Stimulated activated CD8-positive, alpha-beta memory T cell treated with anti-CD3 and anti-CD28 coated beads, Interleukin-7, amount 100 ng/mL, for 1 hour (primary cell): Measurements from ENCODE around the gene CLIC3.
"Not testable (repeated sequence)": the region's sequence is repeated elsewhere in the genome, so short reads cannot be mapped to it uniquely, and the experiment has no call there.

Source experiments
- DNase-seq, 2 donors: peaks; one replicate each; pipeline ENCODE4 v3.0.0-alpha.2; 2020; ENCODE audit warnings: low read depth in 2 of 2

Gene CLIC3, protein sequence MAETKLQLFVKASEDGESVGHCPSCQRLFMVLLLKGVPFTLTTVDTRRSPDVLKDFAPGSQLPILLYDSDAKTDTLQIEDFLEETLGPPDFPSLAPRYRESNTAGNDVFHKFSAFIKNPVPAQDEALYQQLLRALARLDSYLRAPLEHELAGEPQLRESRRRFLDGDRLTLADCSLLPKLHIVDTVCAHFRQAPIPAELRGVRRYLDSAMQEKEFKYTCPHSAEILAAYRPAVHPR

DNA sequence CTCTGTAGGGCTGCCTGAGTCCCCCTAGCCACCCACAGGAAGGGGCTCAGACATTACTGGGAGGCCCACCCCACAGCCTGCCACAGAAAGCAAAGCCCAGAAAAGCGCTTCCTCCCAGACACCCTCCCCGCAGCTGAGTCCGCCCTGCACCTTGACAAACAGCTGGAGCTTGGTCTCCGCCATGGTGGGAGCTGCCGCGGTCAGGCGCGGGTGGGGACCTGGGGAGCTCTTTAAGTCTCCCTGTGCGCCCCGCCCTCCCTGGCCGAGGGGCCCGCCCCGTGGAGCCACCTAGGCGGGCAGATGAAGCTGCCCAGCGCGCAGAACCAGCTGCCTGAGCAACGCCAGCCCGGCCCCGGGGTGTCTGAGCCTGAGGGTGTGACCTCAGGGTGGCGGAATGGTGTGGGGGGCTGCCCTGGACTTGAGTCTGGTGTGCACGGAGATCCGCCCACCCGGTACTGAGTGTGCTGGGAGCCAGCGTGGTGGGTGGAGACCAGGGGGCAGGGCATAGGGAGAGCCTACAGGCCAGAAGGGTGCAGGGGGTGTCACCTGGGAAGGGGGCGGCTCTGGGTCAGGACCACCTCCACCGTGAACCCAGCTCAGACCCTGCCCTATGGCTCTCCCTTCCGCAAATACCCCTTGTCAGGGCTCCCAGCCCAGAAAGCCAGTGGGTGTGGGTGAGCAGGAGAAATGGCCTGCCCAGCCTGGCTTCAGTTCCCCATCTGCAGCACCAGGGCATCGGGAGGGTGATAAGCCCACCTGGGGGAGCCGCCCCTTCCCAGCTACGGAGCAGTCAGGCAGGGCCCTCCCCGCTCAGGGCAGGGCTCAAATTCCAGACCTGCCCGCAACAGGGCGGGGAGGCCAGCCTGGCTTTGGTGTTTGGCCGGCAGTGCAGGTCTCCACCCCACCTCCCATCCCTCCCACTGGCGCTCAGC, at the start of gene CLIC3:
Gene CLIC3 (minus strand): TSS at position 208 of the 932 bp plus-strand sequence. CDS start 25 bp downstream, at position 183.
- peak; percentile 25 to 37 for DNase-seq

DNA sequence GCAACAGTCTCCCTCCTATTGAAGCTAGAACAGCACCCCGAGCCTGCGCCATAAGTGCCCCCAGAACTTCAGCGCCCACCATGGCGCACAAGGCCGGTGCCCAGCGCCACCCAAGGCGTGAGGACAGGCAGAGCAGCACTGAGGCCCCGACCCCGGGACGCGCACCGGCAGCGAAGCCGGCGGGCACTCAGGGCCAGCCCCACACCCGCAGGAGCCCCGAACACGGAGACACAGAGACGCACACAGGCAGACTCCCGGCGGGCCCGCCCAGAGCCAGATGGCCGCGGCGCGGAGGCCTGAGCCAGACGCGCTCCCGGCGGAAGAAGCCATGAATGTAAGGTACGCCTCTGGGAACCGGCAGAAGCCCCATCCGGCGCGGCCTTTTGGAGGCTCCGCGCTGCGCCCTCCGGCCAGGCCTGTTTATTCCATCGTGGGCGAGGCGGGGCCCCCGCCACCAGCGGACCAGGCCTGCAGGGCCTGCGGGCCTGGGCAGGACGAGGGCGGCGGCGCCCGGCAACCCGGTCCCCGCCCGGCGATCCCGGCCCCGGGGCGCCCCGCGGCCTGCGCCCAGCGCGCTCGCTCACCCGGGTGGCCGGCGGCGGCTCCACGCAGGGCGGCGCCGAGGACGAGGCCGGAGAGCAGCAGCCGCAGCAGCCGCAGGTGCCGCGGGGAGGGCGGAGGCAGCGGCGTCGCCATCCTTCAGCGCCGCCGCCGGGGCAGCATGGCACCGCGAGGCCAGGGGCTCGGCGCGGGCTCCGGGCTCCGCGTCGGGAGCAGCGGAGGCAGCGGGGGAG, 49.1 kb upstream of the CLIC3 start:
- no peak for DNase-seq

DNA sequence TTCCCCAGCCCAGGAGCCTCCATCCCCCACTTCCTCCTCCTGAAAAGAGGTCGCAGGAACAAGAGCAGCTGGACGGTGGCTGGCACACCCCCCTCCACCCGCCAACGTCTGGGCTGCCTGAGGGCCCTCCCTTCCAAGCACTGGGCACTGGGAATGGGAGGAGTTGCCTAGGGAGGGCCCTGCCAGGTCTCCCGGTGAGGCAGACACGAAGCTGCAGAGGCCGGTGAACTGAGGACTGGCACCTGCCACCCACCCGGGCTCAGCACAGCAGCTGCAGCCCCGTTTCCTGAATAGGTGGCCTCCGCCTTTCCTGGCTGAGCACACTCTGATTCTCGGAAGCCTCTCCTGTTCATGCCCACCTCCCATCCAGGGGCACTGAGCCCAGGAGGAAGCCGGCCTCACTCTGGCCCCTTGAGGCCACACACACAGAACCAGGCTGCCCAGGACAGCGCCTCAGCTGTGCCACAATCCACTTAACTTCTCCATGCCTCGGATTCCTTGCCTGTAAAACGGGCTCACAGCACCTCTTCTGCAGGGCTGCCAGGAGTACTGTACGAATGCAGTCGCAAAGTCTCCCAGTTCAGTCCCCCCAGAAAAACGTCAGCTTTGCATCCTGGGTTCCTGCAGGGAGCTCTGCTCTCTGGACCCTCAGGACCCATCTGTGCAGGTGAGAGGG, 48.3 kb upstream of the CLIC3 start:
- DNase-seq, result no peak

DNA sequence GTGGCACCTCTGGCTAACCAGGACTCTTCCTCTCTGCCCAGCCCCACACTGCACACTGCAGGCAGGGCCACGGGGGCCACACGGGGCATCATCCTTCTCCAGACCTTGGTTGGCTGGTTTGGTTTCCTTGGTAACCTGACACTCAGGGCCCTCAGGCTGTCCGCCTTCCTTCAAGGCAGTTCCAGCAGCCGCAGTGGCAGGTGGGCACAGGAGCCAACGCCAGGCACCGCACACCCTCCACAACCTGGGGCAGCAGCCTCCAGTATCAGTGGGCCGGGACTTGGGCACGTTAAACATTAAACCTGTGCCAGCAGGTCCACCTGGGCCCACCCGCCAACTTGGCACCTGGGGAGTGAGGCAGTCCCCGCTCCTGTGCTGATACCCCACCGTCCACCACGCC, 47.7 kb upstream of the CLIC3 start:
- DNase-seq, result no peak

DNA sequence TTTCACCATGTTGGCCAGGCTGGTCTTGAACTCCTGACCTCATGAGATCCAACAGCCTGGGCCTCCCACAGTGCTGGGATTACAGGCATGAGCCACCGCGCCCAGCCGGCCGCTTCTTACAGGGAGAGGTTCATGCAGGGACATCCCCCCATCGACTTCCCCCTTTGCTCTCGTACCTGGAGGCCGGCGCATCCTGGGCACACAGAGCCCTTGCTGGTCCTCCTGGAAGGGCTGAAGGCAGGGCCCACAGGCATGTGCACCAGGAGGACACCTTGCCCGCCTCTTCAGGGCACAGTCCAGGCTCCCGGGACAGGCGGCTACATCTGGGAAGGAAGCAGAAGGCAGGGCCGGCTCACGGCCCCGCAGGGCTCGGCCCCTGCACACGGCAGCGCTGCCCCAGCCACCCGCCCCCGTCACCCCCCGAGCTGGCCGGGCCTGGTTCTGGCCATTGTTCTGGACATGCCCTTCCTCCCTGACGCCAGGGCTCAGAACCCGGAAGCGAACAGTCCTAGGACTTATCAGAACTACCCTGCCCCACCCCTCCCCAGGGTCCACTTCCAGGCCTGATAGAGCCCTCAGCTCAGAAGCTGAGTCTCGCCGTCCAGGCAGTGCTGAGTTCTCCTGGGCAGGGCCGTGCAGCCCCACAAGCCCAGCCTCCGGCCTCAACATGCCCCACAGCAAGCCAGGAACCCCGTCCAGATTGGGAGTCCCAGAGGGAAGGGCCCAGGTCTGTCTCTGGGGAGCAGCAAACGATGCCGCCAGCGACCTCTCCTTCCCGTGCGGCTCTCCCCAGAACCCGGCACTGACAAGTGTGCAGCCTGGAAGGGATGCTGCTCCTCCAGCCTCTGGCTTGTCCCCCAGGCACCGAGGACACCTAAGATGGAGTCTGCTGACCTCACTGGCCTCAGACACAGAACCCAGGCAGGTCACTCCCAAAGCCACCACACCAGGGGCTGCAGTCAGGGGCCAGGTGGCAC, 46.7 kb upstream of the CLIC3 start:
- DNase-seq, result no peak

DNA sequence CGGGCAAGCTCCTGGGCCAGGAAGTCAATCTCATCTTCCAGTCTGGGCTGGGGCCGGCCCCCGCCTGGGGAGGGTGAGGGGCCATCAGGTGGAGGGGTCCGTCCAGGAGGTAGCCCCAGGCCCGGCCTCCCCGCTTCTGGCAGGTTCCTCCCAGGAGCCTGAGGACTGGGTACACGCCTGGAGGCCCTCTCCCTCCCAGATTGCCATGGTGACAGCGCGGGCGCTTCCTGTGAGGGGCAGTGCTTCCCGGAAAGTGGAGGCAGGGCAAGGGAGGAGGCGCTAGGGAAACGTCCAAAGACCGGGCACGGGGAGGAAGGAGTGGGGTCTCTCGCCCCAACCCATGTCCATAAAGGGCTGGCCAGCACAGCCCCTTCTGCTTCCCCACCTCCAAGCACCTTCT, 44.8 kb upstream of the CLIC3 start:
- DNase-seq, result no peak

DNA sequence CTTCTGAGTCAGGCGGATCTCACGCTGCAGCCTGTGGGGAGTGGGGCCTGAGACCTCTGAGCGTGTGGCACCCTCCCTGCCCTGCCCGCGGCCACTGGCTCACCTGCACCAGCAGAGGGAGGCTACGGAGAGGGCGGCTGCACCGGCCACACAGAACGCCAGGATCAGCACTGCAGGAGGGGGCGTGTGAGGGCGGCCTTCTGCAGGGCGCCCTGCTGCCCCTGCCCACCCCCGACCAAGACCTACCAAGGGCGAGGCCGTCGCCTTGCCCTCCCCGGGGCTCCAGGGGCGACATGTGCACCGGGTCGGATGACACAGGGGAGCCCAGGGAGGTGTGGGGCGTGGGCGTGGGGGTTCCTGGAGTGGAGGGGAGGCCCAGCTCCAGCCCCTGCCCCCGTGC, 44.2 kb upstream of the CLIC3 start:
- DNase-seq, result no peak

DNA sequence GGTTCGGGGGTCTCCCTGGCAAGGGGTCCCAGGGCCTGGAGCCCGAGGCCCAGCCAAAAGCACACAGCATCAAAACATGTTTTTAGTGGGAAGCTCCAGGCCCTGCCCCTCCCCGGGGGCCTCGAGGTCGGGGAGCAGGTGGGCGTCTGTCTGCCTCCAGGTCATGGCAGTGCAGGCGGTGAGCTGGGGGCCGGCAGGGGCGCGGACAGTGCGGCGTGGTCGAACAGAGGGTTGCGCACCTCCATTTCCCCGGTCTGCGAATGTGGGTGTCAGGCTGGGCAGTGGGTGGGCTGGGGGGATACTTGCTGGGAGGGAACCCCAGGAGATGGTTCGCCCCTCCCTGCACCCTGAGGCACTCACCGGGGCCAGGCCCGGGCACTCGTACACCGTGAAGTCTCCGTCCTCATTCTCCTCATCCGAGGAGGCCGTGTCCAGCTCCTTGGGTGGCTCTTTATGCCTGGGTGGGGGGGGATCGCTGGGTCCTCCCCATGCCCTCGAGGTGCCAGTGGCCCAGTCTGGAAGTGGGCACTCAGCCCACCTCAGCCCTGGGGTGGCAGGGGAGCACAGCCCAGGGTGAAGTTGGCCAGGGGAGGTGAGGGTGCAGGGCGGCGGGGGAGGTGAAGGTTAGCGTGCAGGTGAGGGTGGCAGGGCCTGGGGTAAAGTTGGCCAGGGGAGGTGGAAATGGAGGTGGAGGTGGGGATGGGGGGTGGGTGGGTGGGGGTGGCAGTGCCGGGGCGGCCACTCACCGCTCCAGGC, 43.4 kb upstream of the CLIC3 start:
- DNase-seq, result no peak

DNA sequence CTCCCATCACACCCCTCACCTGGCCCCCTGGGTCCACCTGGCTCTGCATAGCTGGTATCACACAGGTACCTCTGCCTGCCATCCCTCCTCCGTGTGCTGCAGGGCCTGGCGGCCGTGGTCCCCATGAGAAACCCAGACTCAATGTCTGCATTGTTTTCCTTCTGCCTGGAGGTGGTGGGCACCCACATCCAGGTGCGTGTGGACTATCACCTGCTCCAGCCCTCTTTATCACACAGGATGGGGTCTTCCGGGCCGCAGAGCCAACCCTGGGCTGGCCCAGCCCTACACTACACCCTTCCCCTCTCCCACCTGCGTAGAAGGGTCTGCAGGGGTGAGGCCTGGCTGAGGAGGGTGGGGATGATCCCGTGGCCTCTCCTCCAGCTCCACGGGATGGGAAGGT, 42.5 kb upstream of the CLIC3 start:
- DNase-seq, result no peak

DNA sequence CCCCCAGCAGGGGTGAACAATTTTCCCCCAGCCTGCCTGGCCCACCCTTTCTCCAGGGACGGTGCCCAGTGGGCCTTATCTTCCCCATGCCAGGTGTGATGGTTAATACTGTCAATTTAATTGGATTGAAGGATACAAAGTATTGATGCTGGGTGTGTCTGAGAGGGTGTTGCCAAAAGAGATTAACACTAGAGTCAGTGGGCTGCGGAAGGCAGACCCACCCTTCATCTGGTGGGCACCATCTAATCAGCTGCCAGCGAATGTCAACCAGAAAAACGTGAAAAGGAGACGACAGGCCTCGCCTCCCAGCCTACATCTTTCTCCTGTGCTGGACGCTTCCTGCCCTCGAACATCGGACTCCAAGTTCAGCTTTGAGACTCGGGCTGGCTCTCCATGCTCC, 41.1 kb upstream of the CLIC3 start:
- DNase-seq, result no peak

DNA sequence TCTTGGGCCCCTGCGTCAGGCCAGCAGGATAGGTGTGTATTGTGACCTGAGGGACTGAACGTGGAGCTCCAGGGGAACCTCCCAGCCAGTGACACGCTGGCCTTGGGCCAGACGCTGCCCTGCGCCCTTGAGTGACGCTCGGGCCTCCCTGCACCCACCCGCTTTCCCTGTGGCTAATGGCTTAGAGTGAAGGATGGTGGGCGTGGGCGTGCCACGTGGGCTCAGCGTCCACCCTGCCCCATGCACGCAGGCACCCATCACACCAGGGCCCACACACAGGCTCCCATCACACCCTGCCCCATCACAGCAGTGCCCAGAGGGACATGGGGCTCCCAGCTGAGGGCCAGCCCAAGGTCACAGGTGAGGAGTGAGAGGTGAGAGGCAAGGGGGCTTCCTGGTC, 40.7 kb upstream of the CLIC3 start:
- DNase-seq, result no peak

DNA sequence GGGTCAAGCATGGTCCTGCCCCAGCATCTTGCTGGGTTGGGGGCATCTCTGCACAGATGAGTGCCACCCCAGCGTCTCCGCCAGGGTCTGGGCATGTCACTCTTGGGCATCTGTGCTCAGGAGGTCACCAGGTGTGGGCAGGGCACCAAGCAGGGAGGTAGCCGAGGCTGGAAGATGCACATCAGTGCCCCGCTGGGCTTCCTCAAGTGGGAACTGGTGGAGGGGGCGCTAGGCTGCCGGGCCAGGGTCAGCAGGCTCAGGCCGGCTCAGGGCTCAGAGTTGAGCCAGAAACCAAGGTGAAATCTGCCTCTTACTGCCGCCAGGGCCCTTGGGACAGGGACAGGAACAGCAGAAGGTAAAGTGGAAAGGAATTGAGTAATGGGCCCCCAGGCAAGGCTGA, 39.6 kb upstream of the CLIC3 start:
- DNase-seq, result no peak

DNA sequence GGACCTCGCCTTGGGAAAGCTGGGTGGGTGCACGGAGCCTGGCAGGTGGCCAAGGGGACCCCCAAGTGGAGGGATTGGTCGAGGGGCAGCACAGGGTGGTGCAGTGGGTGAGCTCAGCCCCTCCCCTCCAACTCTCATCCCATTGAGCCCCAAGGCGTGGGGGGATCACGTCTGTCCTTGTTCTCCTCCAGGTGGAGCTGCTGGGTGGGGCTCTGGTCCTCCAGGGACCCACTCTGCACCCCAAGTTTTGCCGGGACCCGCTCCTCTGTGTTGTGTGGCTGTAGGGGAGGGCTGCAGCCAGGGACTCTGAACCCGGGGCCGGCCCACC, 39.1 kb upstream of the CLIC3 start:
- no peak for DNase-seq

DNA sequence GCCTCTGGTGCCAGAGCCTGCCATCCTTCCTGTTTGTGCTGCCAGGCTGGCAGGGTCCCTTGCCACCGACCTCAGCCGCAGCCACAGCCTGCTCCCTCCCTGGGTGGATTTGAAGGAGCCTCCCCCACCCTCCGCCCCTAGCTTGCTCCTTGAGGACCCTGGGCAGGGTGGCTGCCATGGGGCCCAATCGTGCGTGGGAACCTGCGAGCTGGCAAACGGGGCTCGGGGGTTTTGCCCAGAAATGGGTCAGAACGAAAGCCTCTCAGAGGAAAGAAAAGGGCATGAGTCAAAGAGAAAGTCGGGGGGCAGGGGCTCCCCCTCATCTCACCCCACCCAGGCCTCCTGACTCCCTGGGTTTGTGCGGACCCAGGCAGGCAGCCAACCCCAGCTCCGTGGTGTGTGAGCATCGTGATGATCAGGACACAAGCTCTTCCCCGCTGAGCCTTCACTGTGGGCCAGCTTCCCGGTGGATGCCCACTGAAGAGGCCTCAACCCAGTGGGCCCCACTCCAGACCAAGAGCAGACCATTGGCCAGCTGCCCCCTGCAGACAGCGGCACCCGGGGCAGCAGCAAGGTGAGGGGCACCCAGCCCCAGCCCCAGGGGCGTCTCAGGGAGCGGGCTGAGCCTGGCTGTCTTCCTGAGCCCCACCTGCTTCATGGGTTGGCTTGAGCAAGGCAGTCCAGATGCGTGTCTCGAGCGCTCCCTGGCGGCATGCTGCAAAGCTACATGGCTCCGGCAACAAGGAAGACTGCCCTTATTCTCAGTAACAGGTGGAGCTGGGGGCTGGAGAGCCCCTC, 38.5 kb upstream of the CLIC3 start:
- peak; percentile 67 to 75 for DNase-seq

DNA sequence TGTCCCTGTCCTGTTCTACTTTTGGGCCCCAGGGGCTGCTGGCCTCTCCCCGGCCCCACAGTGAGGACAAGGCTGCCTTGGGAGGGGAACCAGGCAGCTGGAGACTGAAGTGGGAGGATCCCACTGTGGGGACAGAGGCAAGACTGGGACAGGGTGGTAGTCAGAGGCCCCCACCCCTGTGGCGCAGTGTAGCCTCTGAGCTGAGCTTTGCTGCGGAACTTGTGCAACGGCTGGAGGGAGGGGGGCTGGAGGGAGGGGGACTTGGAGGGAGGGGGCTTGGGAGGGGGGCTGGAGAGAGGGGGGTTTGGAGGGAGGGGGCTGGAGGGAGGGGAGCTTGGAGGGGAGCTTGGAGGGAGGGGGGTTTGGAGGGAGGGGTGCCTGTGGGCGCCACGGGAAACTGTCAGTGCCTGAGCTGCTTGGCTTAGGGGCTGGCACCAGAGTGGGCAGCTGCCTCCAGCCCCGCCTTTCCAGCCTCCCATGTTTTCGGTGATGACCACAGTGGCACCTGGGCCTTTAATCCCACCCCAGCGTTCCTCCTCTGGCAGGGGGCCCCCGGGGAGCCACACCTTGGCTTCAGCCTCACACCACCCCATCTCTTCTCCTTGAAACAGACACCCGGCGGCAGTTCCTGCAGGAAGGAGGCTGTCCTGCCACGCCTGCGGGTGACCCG, 37.8 kb upstream of the CLIC3 start:
- DNase-seq, result no peak

DNA sequence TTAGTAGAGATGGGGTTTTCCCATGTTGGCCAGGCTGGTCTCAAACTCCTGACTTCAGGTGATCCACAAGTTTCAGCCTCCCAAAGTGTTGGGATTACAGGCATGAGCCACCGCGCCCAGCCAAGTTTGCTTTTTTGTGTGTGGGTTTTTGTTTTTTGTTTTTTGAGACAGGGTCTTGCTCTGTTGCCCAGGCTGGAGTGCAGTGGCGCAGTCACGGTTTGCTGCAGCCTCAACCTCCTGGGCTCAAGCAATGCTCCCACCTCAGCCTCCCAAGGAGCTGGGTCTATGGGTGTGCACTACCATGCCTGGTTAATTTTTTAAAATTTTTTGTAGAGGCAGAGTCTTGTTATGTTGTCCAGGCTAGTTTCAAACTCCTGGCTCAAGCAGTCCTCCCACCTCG, 37.1 kb upstream of the CLIC3 start:
- DNase-seq, result not testable (repeated sequence)

DNA sequence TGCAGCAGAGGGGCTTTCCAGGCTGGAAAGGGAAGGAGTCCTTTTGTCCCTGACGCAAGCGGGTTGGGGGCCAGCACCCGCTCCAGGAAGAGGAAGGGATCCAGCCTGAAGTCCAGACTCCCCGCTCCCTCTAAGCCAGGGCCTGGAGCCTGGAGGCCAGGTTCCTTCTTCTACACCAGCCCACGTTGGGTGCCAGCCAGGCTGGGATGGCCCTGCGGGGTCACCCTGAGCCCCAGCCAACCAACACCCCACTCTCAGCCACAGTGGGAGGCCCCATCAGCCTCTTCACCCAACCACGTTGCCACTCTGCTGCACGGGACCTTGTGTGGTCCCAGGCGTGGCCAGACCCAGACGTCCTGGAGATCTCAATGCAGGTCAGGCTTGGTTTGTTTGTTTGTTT, 36.5 kb upstream of the CLIC3 start:
- DNase-seq, result no peak

DNA sequence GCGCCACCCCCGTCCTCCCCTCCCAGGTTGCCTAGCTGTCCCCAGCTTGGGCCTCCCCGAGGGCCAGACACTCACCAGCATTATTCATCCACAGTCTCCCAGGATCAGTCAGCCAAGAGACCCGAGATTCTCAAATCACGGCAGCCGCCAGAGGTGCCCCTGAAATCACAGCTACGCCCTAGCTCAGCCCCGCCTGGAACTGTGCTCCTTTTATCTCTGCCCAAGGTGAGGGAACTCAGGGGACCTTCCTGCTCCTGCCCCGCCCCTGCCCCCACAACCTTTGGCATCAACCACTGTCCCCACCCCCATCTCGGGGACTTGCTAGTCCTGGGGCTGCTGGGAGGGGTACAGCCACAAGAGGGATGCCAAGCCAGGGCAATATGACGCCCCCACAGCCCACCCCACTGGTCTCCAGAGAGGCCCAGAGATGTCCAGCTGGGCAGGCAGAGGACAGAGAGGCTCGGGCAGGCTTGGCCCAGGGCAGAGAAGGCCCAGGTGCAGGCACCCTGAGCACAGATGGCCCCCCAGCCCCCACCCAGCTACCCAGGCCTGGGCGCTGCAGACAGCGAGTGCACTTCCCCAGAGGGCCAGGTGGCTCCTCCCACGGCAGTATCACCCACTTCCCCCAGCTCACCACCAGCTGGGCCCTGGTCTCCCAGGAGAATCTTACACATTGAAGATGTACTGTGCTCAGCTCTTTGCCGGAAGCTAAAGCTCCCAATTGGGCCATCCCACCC, 35.7 kb upstream of the CLIC3 start, which contains the start of gene FUT7:
Gene FUT7 (minus strand): TSS at position 185 of the 737 bp plus-strand sequence. CDS start 97 bp downstream, at position 88.
- DNase-seq, result no peak
